ENCODE measurements around the gene ABHD5. TPM values are rescaled to one million over a fixed set of nuclear protein-coding genes. Genes with fewer than 3 reads are reported as not detected.

Gene ABHD5
- total RNA-seq, 1 experiment from 2014 or later: 10.5 TPM

DNA sequence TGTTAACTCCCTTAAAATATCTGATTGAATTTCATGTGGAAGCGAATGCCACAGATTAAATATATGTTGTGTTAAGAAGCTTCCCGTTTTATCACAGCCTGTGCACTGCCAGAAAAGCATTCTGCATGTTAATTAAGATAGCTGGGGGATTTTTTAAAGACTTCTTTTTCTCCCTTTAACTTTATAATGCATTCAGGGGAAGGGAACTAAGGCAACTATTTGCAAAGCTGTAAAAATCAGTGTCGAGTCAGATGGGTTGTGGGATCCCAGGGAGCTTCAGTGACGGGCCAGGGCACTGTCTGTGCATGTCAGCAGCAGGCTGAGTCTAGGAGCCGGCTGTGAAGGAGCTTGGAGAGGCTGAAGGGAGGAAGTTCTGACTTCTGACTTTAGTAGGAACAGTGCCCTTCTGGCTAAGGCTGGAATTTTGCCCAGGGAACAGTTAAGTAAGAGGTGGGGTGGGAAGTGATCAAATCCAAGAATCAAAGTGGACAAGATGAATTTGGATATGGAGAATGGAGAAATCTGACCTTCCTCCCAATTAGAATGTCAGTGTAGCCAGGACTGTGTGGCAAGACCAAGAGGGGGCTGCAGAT lies 77.7 kb downstream of the ABHD5 start:
- H3K27ac ChIP-seq (ENCODE audit: low read length): no peak overlapping the region
- H3K27me3 ChIP-seq (ENCODE audit: control insufficient read depth, insufficient read depth, low read length): no peaks in the 10 kb centered on the region
- in situ Hi-C loops (cut with HindIII; ENCODE audit: low pct_unique_long_range_greater_than_20kb, low sequenced_read_pairs) (no loop called here), intact Hi-C loops (cut with micrococcal nuclease; ENCODE audit: unreplicated experiment) (loop anchor here (5.0 kb wide), 1 partner anchor 434 kb away; no protein-coding TSS in a partner anchor)
- H3K36me3 ChIP-seq (ENCODE audit: control insufficient read depth, insufficient read depth, low read length): no peaks in the 10 kb centered on the region
- ATAC-seq: no peak
- H3K9me3 ChIP-seq (ENCODE audit: control insufficient read depth, insufficient read depth, low read depth, low read length): no peaks in the 10 kb centered on the region
- H3K4me1 ChIP-seq (ENCODE audit: control insufficient read depth, insufficient read depth, low read length): no peaks in the 10 kb centered on the region; the same call in 1 of the 2 replicates
- TF ChIP-seq TCF7L2 (IDR thresholded peaks at IDR 0.05; ENCODE audit: low read depth, low read length) (no peak), SIN3A (IDR thresholded peaks at IDR 0.05; ENCODE audit: borderline replicate concordance, insufficient read depth, low read depth, low read length) (no peak), POLR2AphosphoS5 (IDR thresholded peaks at IDR 0.05; ENCODE audit: low read depth, low read length) (no peak)
- TF ChIP-seq, protein P1, sequence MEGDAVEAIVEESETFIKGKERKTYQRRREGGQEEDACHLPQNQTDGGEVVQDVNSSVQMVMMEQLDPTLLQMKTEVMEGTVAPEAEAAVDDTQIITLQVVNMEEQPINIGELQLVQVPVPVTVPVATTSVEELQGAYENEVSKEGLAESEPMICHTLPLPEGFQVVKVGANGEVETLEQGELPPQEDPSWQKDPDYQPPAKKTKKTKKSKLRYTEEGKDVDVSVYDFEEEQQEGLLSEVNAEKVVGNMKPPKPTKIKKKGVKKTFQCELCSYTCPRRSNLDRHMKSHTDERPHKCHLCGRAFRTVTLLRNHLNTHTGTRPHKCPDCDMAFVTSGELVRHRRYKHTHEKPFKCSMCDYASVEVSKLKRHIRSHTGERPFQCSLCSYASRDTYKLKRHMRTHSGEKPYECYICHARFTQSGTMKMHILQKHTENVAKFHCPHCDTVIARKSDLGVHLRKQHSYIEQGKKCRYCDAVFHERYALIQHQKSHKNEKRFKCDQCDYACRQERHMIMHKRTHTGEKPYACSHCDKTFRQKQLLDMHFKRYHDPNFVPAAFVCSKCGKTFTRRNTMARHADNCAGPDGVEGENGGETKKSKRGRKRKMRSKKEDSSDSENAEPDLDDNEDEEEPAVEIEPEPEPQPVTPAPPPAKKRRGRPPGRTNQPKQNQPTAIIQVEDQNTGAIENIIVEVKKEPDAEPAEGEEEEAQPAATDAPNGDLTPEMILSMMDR (IDR thresholded peaks at IDR 0.05): no peak
- TF ChIP-seq, protein P2, sequence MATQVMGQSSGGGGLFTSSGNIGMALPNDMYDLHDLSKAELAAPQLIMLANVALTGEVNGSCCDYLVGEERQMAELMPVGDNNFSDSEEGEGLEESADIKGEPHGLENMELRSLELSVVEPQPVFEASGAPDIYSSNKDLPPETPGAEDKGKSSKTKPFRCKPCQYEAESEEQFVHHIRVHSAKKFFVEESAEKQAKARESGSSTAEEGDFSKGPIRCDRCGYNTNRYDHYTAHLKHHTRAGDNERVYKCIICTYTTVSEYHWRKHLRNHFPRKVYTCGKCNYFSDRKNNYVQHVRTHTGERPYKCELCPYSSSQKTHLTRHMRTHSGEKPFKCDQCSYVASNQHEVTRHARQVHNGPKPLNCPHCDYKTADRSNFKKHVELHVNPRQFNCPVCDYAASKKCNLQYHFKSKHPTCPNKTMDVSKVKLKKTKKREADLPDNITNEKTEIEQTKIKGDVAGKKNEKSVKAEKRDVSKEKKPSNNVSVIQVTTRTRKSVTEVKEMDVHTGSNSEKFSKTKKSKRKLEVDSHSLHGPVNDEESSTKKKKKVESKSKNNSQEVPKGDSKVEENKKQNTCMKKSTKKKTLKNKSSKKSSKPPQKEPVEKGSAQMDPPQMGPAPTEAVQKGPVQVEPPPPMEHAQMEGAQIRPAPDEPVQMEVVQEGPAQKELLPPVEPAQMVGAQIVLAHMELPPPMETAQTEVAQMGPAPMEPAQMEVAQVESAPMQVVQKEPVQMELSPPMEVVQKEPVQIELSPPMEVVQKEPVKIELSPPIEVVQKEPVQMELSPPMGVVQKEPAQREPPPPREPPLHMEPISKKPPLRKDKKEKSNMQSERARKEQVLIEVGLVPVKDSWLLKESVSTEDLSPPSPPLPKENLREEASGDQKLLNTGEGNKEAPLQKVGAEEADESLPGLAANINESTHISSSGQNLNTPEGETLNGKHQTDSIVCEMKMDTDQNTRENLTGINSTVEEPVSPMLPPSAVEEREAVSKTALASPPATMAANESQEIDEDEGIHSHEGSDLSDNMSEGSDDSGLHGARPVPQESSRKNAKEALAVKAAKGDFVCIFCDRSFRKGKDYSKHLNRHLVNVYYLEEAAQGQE (IDR thresholded peaks at IDR 0.05; ENCODE audit: insufficient read depth in 1 of 2, low read depth in 2 of 2, low read length in 1 of 2): no peak
- ChIA-PET CTCF (interaction anchor here (0.5 kb wide), 1 partner anchor 67 kb away, joined by 4 read pairs; no protein-coding TSS in a partner anchor), POLR2A (no interaction called here)
- no peak overlapping the region for H3K4me3 ChIP-seq (ENCODE audit: low read depth in 2 of 2, low read length in 2 of 2)
- BruUV-seq (replicated peaks): no TSS peak
- no peak for DNase-seq (ENCODE audit: low read depth, low spot score)

DNA sequence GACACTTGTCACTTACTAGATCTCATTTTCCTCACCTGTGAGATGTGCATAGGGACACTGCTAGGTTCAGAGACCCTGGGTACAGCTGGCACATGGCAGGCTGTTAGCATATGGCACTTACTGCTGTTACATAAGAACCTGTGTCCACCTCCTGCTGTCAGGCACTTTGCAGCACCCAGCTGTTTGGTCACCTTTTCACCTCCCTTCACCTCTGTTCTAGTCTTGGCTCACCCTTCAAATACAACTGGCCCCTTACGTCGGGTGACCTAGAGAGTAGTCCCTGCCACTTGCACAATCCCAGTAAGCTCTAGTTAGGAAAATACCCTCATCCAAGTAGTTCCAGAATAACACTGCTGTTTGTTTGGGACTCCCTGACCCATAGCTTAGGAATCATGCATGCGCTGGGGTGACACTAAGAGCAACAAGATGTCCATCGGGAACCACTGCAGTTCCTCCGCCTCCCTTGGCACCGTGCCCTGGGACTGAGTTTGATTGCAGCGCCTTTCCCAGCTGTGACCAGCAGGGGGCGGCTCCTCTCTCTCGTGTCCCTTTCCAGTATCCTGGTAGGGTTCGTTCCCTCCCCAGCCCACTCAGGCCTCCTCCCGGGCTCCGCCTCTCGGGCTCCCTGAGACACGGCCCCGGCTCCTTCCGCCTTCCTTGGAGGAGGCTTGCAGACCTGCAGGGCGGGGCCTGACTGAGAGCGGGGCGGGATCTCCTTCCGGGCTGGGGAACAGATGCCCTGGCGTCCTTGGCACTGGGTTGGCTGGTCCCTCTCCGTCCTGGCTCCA lies 78.6 kb downstream of the ABHD5 start:
- DNase-seq (ENCODE audit: low read depth, low spot score) (no peak), ATAC-seq (peak; percentile 98)
- H3K36me3 ChIP-seq (ENCODE audit: control insufficient read depth, insufficient read depth, low read length): no peaks in the 10 kb centered on the region
- TF ChIP-seq SIN3A (IDR thresholded peaks at IDR 0.05; ENCODE audit: borderline replicate concordance, insufficient read depth, low read depth, low read length) (no peak), TCF7L2 (IDR thresholded peaks at IDR 0.05; ENCODE audit: low read depth, low read length) (no peak), POLR2AphosphoS5 (IDR thresholded peaks at IDR 0.05; ENCODE audit: low read depth, low read length) (no peak)
- TF ChIP-seq, protein P2 (IDR thresholded peaks at IDR 0.05; ENCODE audit: insufficient read depth in 1 of 2, low read depth in 2 of 2, low read length in 1 of 2): no peak
- TF ChIP-seq, protein P1 (IDR thresholded peaks at IDR 0.05): peak; percentile 87
- no peak overlapping the region for H3K27ac ChIP-seq (ENCODE audit: low read length)
- H3K4me3 ChIP-seq (ENCODE audit: low read depth in 2 of 2, low read length in 2 of 2): peak overlapping the region; percentile 21 to 34; a peak in 3 of 4 replicates
- POLR2A ChIA-PET: no interaction called here
- intact Hi-C loops (cut with micrococcal nuclease; ENCODE audit: unreplicated experiment) (loop anchor here (5.0 kb wide), 1 partner anchor 433 kb away; no protein-coding TSS in a partner anchor), in situ Hi-C loops (cut with HindIII; ENCODE audit: low pct_unique_long_range_greater_than_20kb, low sequenced_read_pairs) (no loop called here)
- no peaks in the 10 kb centered on the region for H3K27me3 ChIP-seq (ENCODE audit: control insufficient read depth, insufficient read depth, low read length)
- CTCF ChIA-PET: interaction anchor here (0.5 kb wide), 2 partner anchors 66 to 79 kb away, joined by 3 to 4 read pairs; no protein-coding TSS in a partner anchor
- H3K9me3 ChIP-seq (ENCODE audit: control insufficient read depth, insufficient read depth, low read depth, low read length): no peaks in the 10 kb centered on the region
- H3K4me1 ChIP-seq (ENCODE audit: control insufficient read depth, insufficient read depth, low read length): no peaks in the 10 kb centered on the region; the same call in 1 of the 2 replicates
- BruUV-seq (replicated peaks): no TSS peak

All from Panc1 (cell line).